ENCODE measurements around the gene WIPF2. TPM values are rescaled to one million over a fixed set of nuclear protein-coding genes. Genes with fewer than 3 reads are reported as not detected.

The WIPF2 gene
- total RNA-seq, 4 donors from 2014 or later, result 4.9 to 34.3 (median 8.6) TPM

GRCh38 chr17:40278414-40278813, 59.3 kb downstream of the WIPF2 start:
- intact Hi-C loops (cut with DNase I; ENCODE audit: low total_unique reads), result no loop called here
- Histone ChIP-seq H3K27ac (no peak overlapping the region), H3K27me3 (no peaks in the 10 kb centered on the region), H3K36me3 (no peaks in the 10 kb centered on the region), H3K9me3 (no peaks in the 10 kb centered on the region), H3K4me1 (no peaks in the 10 kb centered on the region), H3K4me3 (no peak overlapping the region)
- no peak for DNase-seq
- TF ChIP-seq POLR2A (IDR thresholded peaks at IDR 0.05) (no peak), CTCF (IDR thresholded peaks at IDR 0.05) (no peak)

- intact Hi-C loops (cut with DNase I; ENCODE audit: low total_unique reads), result no loop called here
- H3K36me3 ChIP-seq, result no peaks in the 10 kb centered on the region
Observed at GRCh38 chr17:40279402-40279801, 60.3 kb downstream of the WIPF2 start.

GRCh38 chr17:40281663-40282062, 62.6 kb downstream of the WIPF2 start:
- H3K9me3 ChIP-seq, result no peaks in the 10 kb centered on the region
- DNase-seq, result no peak
- no peak overlapping the region for H3K4me3 ChIP-seq
- H3K27me3 ChIP-seq, result no peaks in the 10 kb centered on the region
- peaks cover 0 to 4% of the 10 kb centered on the region in 2 donors for H3K4me1 ChIP-seq
- no peaks in the 10 kb centered on the region for H3K36me3 ChIP-seq
- no peak overlapping the region for H3K27ac ChIP-seq
- no peak for TF ChIP-seq POLR2A (IDR thresholded peaks at IDR 0.05)
- intact Hi-C loops (cut with DNase I; ENCODE audit: low total_unique reads), result no loop called here

More at GRCh38 chr17:40279402-40279801, 60.3 kb downstream of the WIPF2 start:
- peaks cover 0 to 4% of the 10 kb centered on the region in 2 donors for H3K4me1 ChIP-seq
- TF ChIP-seq CTCF (IDR thresholded peaks at IDR 0.05) (no peak), POLR2A (IDR thresholded peaks at IDR 0.05) (no peak)
- DNase-seq, result no peak
- no peak overlapping the region for H3K27ac ChIP-seq
- H3K4me3 ChIP-seq, result no peak overlapping the region
- H3K9me3 ChIP-seq, result no peaks in the 10 kb centered on the region
- H3K27me3 ChIP-seq, result no peaks in the 10 kb centered on the region

GRCh38 chr17:40283662-40284061, 64.6 kb downstream of the WIPF2 start:
- no peaks in the 10 kb centered on the region for H3K36me3 ChIP-seq
- peaks cover 0 to 4% of the 10 kb centered on the region in 2 donors for H3K4me1 ChIP-seq
- intact Hi-C loops (cut with DNase I; ENCODE audit: low total_unique reads), result no loop called here
- H3K27ac ChIP-seq, result peak overlapping the region; percentile 44 to 76
- H3K4me3 ChIP-seq, result no peak overlapping the region
- no peak for TF ChIP-seq CTCF (IDR thresholded peaks at IDR 0.05)
- TF ChIP-seq POLR2A (IDR thresholded peaks at IDR 0.05), result no peak
- H3K27me3 ChIP-seq, result no peaks in the 10 kb centered on the region
- no peak for DNase-seq
- no peaks in the 10 kb centered on the region for H3K9me3 ChIP-seq

- no peaks in the 10 kb centered on the region for H3K9me3 ChIP-seq
- H3K4me3 ChIP-seq, result no peak overlapping the region
- intact Hi-C loops (cut with DNase I; ENCODE audit: low total_unique reads), result no loop called here
- peak overlapping the region; percentile 44 to 76 for H3K27ac ChIP-seq
- no peaks in the 10 kb centered on the region for H3K27me3 ChIP-seq
- DNase-seq, result no peak
- TF ChIP-seq POLR2A (IDR thresholded peaks at IDR 0.05) (no peak), CTCF (IDR thresholded peaks at IDR 0.05) (no peak)
- peaks cover 0 to 4% of the 10 kb centered on the region in 2 donors for H3K4me1 ChIP-seq
- no peaks in the 10 kb centered on the region for H3K36me3 ChIP-seq
Observed at GRCh38 chr17:40284085-40284713, 65.1 kb downstream of the WIPF2 start.
